ENCODE measurements around the gene DCBLD2. TPM values are rescaled to one million over a fixed set of nuclear protein-coding genes. Genes with fewer than 3 reads are reported as not detected.

The DCBLD2 gene
- total and polyA plus RNA-seq, 9 of the 15 experiments (the other 6 are each of a cell fraction or from before 2014, with no cell fraction given): 2.7 to 14.6 (median 7.4) TPM

DNA sequence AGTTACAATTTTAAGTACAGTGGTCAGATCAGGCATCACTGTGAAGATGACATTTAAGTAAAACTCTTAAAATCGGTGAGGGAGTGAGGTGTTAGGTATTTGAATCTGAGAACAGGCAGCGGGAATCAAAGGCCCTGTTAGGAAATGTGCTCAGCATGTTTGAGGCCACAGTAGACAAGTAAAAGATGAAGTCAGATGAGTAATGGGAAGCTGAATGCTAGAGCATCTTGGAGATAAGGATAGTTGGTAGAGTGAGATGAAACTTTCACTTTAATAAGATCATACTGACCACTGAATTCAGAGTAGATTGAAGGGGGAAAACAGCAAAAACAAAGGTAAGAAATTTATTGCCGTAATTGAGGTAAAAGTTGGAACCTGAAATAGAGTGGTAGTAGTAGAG, 61.6 kb downstream of the DCBLD2 start:
- H3K9me1 ChIP-seq (ENCODE audit: control insufficient read depth, insufficient read depth, low read length): no peaks in the 10 kb centered on the region
- H3K36me3 ChIP-seq (ENCODE audit: control insufficient read depth, insufficient read depth, low read length): no peaks in the 10 kb centered on the region; the same call in 2 of the 3 replicates
- WGBS (ENCODE audit: insufficient coverage, low coverage, missing lambda C conversion rate): 76% methylated on average over 3 of the region's 3 CpGs
- intact Hi-C loops (cut with micrococcal nuclease) (no loop called here), in situ Hi-C loops (cut with MboI) (no loop called here)
- POLR2A ChIA-PET: no interaction called here
- H3K9me3 ChIP-seq (replicated peaks; ENCODE audit: control insufficient read depth, insufficient read depth, low read depth, low read length): no peaks in the 10 kb centered on the region
- BruUV-seq (replicated peaks): no TSS peak
- H4K20me1 ChIP-seq (replicated peaks; ENCODE audit: control insufficient read depth, insufficient read depth, low read length): no peaks in the 10 kb centered on the region
- H3K79me2 ChIP-seq (ENCODE audit: control insufficient read depth, insufficient read depth, low read length): no peaks in the 10 kb centered on the region
- FAIRE-seq (no peak), ATAC-seq (no peak), DNase-seq (ENCODE audit: extremely low read depth in 1 of 4, low spot score in 3 of 4) (no peak)
- CTCF ChIA-PET (ENCODE audit: low intra/inter-chr PET ratio): no interaction called here
- H3K27me3 ChIP-seq (ENCODE audit: control insufficient read depth in 2 of 2, insufficient read depth in 2 of 2, low read length in 2 of 2): no peaks in the 10 kb centered on the region
- H3K4me1 ChIP-seq (replicated peaks in 1 of 2; ENCODE audit: control insufficient read depth in 2 of 2, insufficient read depth in 2 of 2, low read length in 2 of 2): no peaks in the 10 kb centered on the region
- no peak overlapping the region for H3K27ac ChIP-seq (ENCODE audit: extremely low read depth, low read depth, low read length)
- H3K4me3 ChIP-seq: no peak overlapping the region
- H2AFZ ChIP-seq (ENCODE audit: low read depth, low read length): no peak overlapping the region
- H3K9ac ChIP-seq (ENCODE audit: insufficient read depth in 1 of 2, low read depth in 2 of 2, low read length in 2 of 2): no peak overlapping the region
- H3K4me2 ChIP-seq (ENCODE audit: insufficient read depth, low read length): no peak overlapping the region
- TF ChIP-seq, protein P1, sequence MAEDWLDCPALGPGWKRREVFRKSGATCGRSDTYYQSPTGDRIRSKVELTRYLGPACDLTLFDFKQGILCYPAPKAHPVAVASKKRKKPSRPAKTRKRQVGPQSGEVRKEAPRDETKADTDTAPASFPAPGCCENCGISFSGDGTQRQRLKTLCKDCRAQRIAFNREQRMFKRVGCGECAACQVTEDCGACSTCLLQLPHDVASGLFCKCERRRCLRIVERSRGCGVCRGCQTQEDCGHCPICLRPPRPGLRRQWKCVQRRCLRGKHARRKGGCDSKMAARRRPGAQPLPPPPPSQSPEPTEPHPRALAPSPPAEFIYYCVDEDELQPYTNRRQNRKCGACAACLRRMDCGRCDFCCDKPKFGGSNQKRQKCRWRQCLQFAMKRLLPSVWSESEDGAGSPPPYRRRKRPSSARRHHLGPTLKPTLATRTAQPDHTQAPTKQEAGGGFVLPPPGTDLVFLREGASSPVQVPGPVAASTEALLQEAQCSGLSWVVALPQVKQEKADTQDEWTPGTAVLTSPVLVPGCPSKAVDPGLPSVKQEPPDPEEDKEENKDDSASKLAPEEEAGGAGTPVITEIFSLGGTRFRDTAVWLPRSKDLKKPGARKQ (CRISPR knock-in tag; IDR thresholded peaks at IDR 0.05): no peak
- TF ChIP-seq, protein P2, sequence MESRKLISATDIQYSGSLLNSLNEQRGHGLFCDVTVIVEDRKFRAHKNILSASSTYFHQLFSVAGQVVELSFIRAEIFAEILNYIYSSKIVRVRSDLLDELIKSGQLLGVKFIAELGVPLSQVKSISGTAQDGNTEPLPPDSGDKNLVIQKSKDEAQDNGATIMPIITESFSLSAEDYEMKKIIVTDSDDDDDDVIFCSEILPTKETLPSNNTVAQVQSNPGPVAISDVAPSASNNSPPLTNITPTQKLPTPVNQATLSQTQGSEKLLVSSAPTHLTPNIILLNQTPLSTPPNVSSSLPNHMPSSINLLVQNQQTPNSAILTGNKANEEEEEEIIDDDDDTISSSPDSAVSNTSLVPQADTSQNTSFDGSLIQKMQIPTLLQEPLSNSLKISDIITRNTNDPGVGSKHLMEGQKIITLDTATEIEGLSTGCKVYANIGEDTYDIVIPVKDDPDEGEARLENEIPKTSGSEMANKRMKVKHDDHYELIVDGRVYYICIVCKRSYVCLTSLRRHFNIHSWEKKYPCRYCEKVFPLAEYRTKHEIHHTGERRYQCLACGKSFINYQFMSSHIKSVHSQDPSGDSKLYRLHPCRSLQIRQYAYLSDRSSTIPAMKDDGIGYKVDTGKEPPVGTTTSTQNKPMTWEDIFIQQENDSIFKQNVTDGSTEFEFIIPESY (CRISPR knock-in tag; IDR thresholded peaks at IDR 0.05): no peak
- TF ChIP-seq ARHGAP35 (IDR thresholded peaks at IDR 0.05; ENCODE audit: partially characterized antibody) (no peak), MNT (conservative IDR thresholded peaks at IDR 0.05) (no peak), DNMT1 (IDR thresholded peaks at IDR 0.05) (no peak), CUX1 (CRISPR knock-in tag; IDR thresholded peaks at IDR 0.05) (no peak), PTBP1 (IDR thresholded peaks at IDR 0.05; ENCODE audit: low read depth, low read length) (no peak), PHF21A (IDR thresholded peaks at IDR 0.05; ENCODE audit: borderline replicate concordance, low read depth) (no peak), ZNF79 (CRISPR knock-in tag; IDR thresholded peaks at IDR 0.05; ENCODE audit: low read depth) (no peak), HSF4 (CRISPR knock-in tag; IDR thresholded peaks at IDR 0.05; ENCODE audit: borderline replicate concordance) (no peak)
- TF ChIP-seq, protein P3, sequence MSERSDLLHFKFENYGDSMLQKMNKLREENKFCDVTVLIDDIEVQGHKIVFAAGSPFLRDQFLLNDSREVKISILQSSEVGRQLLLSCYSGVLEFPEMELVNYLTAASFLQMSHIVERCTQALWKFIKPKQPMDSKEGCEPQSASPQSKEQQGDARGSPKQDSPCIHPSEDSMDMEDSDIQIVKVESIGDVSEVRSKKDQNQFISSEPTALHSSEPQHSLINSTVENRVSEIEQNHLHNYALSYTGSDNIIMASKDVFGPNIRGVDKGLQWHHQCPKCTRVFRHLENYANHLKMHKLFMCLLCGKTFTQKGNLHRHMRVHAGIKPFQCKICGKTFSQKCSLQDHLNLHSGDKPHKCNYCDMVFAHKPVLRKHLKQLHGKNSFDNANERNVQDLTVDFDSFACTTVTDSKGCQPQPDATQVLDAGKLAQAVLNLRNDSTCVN (CRISPR knock-in tag; IDR thresholded peaks at IDR 0.05): no peak
